ENCODE measurements around the gene CRHR2. TPM values are rescaled to one million over a fixed set of nuclear protein-coding genes. Genes with fewer than 3 reads are reported as not detected.

The CRHR2 gene
- total and polyA plus RNA-seq, 2 experiments from 2014 or later, result 0.14 to 1.4 TPM

- Mint-ChIP-seq H3K27me3 (ENCODE audit: insufficient read depth, low read depth, poor library complexity) (peaks cover 10% of the 10 kb centered on the region), H3K27ac (peak overlapping the region; percentile 1; the same call in 1 of the 2 replicates)
These were observed 34.5 kb downstream of the CRHR2 start for GRCh38 chr7:30647589-30648364.

More at GRCh38 chr7:30647589-30648364, 34.5 kb downstream of the CRHR2 start:
- Mint-ChIP-seq H3K36me3 (ENCODE audit: low read depth) (peaks cover 30% of the 10 kb centered on the region), H3K9me3 (no peaks in the 10 kb centered on the region), H3K4me3 (no peak overlapping the region), H3K4me1 (peaks cover 23% of the 10 kb centered on the region)
- Histone ChIP-seq H3K79me2 (replicated peaks; ENCODE audit: insufficient read depth) (peaks cover 6% of the 10 kb centered on the region; the same call in 1 of the 2 replicates), H3K4me1 (ENCODE audit: insufficient read depth) (peaks cover 11% of the 10 kb centered on the region), H3K4me3 (no peak overlapping the region), H3K36me3 (ENCODE audit: insufficient read depth) (no peaks in the 10 kb centered on the region), H4K20me1 (replicated peaks; ENCODE audit: insufficient read depth) (peaks cover 4% of the 10 kb centered on the region; the same call in 1 of the 2 replicates), H3K9me2 (ENCODE audit: insufficient read depth) (0 out of 2 replicates have a peak, but pooled peaks cover 6% of the 10 kb centered on the region), H3K4me2 (no peak overlapping the region), H3K27me3 (ENCODE audit: insufficient read depth) (no peaks in the 10 kb centered on the region), H3K27ac (ENCODE audit: low read depth) (no peak overlapping the region), H2AFZ (no peak overlapping the region), H3F3A (replicated peaks; ENCODE audit: low read depth) (no peaks in the 10 kb centered on the region; the same call in 1 of the 2 replicates)
- no peak for DNase-seq (ENCODE audit: low spot score)
- TF ChIP-seq POLR2AphosphoS5 (IDR thresholded peaks at IDR 0.05; ENCODE audit: low read depth) (no peak), ZNF114 (CRISPR knock-in tag; IDR thresholded peaks at IDR 0.05) (no peak), ZNF331 (CRISPR knock-in tag; IDR thresholded peaks at IDR 0.05; ENCODE audit: low read depth) (no peak), EZH2phosphoT487 (IDR thresholded peaks at IDR 0.05; ENCODE audit: unreplicated experiment) (no peak), CTCF (conservative IDR thresholded peaks at IDR 0.05; ENCODE audit: low read depth in 2 of 2) (no peak), NANOG (IDR thresholded peaks at IDR 0.05; ENCODE audit: borderline replicate concordance) (no peak), CREB1 (CRISPR knock-in tag; IDR thresholded peaks at IDR 0.05; ENCODE audit: low read depth) (no peak), EZH2 (IDR thresholded peaks at IDR 0.05; ENCODE audit: low read depth, unreplicated experiment) (no peak), JUNB (IDR thresholded peaks at IDR 0.05; ENCODE audit: unreplicated experiment) (no peak), ZNF462 (CRISPR knock-in tag; IDR thresholded peaks at IDR 0.05) (no peak), ETS1 (IDR thresholded peaks at IDR 0.05) (no peak), STAT1 (IDR thresholded peaks at IDR 0.05; ENCODE audit: unreplicated experiment) (no peak)
- TF ChIP-seq, protein P1, sequence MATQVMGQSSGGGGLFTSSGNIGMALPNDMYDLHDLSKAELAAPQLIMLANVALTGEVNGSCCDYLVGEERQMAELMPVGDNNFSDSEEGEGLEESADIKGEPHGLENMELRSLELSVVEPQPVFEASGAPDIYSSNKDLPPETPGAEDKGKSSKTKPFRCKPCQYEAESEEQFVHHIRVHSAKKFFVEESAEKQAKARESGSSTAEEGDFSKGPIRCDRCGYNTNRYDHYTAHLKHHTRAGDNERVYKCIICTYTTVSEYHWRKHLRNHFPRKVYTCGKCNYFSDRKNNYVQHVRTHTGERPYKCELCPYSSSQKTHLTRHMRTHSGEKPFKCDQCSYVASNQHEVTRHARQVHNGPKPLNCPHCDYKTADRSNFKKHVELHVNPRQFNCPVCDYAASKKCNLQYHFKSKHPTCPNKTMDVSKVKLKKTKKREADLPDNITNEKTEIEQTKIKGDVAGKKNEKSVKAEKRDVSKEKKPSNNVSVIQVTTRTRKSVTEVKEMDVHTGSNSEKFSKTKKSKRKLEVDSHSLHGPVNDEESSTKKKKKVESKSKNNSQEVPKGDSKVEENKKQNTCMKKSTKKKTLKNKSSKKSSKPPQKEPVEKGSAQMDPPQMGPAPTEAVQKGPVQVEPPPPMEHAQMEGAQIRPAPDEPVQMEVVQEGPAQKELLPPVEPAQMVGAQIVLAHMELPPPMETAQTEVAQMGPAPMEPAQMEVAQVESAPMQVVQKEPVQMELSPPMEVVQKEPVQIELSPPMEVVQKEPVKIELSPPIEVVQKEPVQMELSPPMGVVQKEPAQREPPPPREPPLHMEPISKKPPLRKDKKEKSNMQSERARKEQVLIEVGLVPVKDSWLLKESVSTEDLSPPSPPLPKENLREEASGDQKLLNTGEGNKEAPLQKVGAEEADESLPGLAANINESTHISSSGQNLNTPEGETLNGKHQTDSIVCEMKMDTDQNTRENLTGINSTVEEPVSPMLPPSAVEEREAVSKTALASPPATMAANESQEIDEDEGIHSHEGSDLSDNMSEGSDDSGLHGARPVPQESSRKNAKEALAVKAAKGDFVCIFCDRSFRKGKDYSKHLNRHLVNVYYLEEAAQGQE (IDR thresholded peaks at IDR 0.05; ENCODE audit: unreplicated experiment), result no peak
- no peak; the same call in 2 of the 3 replicates for ATAC-seq

All from GM23338 (cell line).